Mucosa of descending colon (tissue), 3 donors: ENCODE results near the gene CFAP65. TPM values are rescaled to one million over a fixed set of nuclear protein-coding genes. Genes with fewer than 3 reads are reported as not detected.

ENCODE experiments used
- ATAC-seq: fragments of 200-7000 bp; cut with Tn5 transposase; one replicate; pipeline ENCODE4 v1.9.1; 2020; ENCODE audit warnings: mild to moderate bottlenecking, moderate library complexity
- DNase-seq, 3 donors: peaks; one replicate each; pipeline ENCODE4 v3.0.0-alpha.2; 2020
- H3K36me3 ChIP-seq: fragments of 200-600 bp; one replicate; pipeline ENCODE4 v1.8.0; 2021; ENCODE audit warnings: low read depth, mild to moderate bottlenecking
- H3K4me1 ChIP-seq: fragments of 200-600 bp; one replicate; pipeline ENCODE4 v1.8.0; 2021; ENCODE audit warnings: low read depth, mild to moderate bottlenecking
- H3K4me3 ChIP-seq: fragments of 200-600 bp; one replicate; pipeline ENCODE4 v1.8.0; 2021; ENCODE audit warnings: mild to moderate bottlenecking
- H3K9me3 ChIP-seq: fragments of 200-600 bp; one replicate; pipeline ENCODE4 v1.8.0; 2021; ENCODE audit warnings: mild to moderate bottlenecking
- CTCF ChIP-seq: fragments of 200-600 bp; IDR thresholded peaks from one replicate; pipeline ENCODE4 v1.8.0; 2022; ENCODE audit warnings: antibody characterized with exemption, mild to moderate bottlenecking
- intact Hi-C, 2 donors: fragments of 100-400 bp; cut with DNase I in 1 of 2; cut with micrococcal nuclease in 1 of 2; formaldehyde crosslinking; loops; one replicate each; pipeline versions ENCODE4 v1.11.0 to v1.11.1; 2022; cut with DNase I, micrococcal nuclease
- total RNA-seq, 3 donors: library from RNA; stranded (reverse); fragmentation: NEBNext Ultra II Directional in 2 of 3; extraction: Animal tissue kit (Norgen Biotek cat#: 25700) in 2 of 3; gene quantifications; one replicate each; pipeline versions ENCODE4 v1.2.1 to v1.2.4, GENCODE V29; 2021 to 2023
- donor health status: DM: no; HTN: no; CAD: no; lungs with moderate emphysema.
- donor health status: DM: no; HTN: no; CAD: no.
- donor health status: DM: no; HTN: yes; CAD: no.

CFAP65 gene
- total RNA-seq, 3 donors from 2014 or later = 0.09 to 0.46 (median 0.27) TPM

GRCh38 chr2:219081096-219081495 is 39.8 kb upstream of the CFAP65 start:
- ATAC-seq (no peak), DNase-seq (peak in 1 of 3 donors; percentile 48)
- Histone ChIP-seq H3K36me3 (no peaks in the 10 kb centered on the region), H3K4me3 (no peak overlapping the region), H3K4me1 (peaks cover 29% of the 10 kb centered on the region), H3K9me3 (no peaks in the 10 kb centered on the region)
- TF ChIP-seq CTCF = no peak
- intact Hi-C loops = no loop called here

- H3K4me1 ChIP-seq = peaks cover 29% of the 10 kb centered on the region
- peak in 1 of 3 donors; percentile 88 for DNase-seq
These were observed 38.1 kb upstream of the CFAP65 start for GRCh38 chr2:219079417-219079816.

GRCh38 chr2:219078951-219079350 is 37.6 kb upstream of the CFAP65 start:
- H3K9me3 ChIP-seq = no peaks in the 10 kb centered on the region
- no peak for TF ChIP-seq CTCF
- peak in 1 of 3 donors; percentile 39 for DNase-seq
- no peaks in the 10 kb centered on the region for H3K36me3 ChIP-seq
- ATAC-seq = peak; percentile 30
- no peak overlapping the region for H3K4me3 ChIP-seq
- H3K4me1 ChIP-seq = peaks cover 29% of the 10 kb centered on the region
- intact Hi-C loops = no loop called here

More at GRCh38 chr2:219079417-219079816, 38.1 kb upstream of the CFAP65 start:
- no peaks in the 10 kb centered on the region for H3K9me3 ChIP-seq
- no peak overlapping the region for H3K4me3 ChIP-seq
- intact Hi-C loops = no loop called here
- ATAC-seq = peak; percentile 82
- H3K36me3 ChIP-seq = no peaks in the 10 kb centered on the region
- no peak for TF ChIP-seq CTCF

GRCh38 chr2:219078126-219078525 is 36.8 kb upstream of the CFAP65 start:
- H3K4me3 ChIP-seq = no peak overlapping the region
- no peaks in the 10 kb centered on the region for H3K36me3 ChIP-seq
- no peak for ATAC-seq
- DNase-seq = no peak
- intact Hi-C loops = no loop called here
- H3K4me1 ChIP-seq = peaks cover 36% of the 10 kb centered on the region
- no peak for TF ChIP-seq CTCF
- no peaks in the 10 kb centered on the region for H3K9me3 ChIP-seq

GRCh38 chr2:219076253-219076652 is 34.9 kb upstream of the CFAP65 start:
- H3K4me3 ChIP-seq = no peak overlapping the region
- no peaks in the 10 kb centered on the region for H3K9me3 ChIP-seq
- no peak for TF ChIP-seq CTCF
- no peaks in the 10 kb centered on the region for H3K36me3 ChIP-seq
- peaks cover 45% of the 10 kb centered on the region for H3K4me1 ChIP-seq
- no peak for DNase-seq
- ATAC-seq = no peak
- intact Hi-C loops = no loop called here
